CD4-positive, alpha-beta memory T cell (primary cell): ENCODE data around the gene PUM1. TPM values are rescaled to one million over a fixed set of nuclear protein-coding genes. Genes with fewer than 3 reads are reported as not detected.

Source experiments
- CTCF ChIA-PET: fragments of 350-600 bp; sonication (Branson Sonifier 250); formaldehyde crosslinking; loops from one replicate; lab custom pipeline; 2021; ENCODE audit warnings: inconsistent platforms; ENCODE audit not compliant: partially characterized antibody; lab: Charles Lee
- POLR2A ChIA-PET: fragments of 350-600 bp; sonication (Branson Sonifier 250); formaldehyde crosslinking; loops from one replicate; lab custom pipeline; 2021; ENCODE audit not compliant: partially characterized antibody; lab: Charles Lee
- DNase-seq, 5 donors: peaks; one replicate each; pipeline versions ENCODE4 v3.0.0 to v3.0.0-alpha.2; 2020 to 2022; ENCODE audit warnings: mixed read lengths in 1 of 5
- H3K27ac ChIP-seq: one replicate; pipeline ENCODE4 v1.7.0; 2013; ENCODE audit warnings: low read depth, low read length
- H3K27me3 ChIP-seq: 2 replicates; pipeline ENCODE4 v1.7.0; 2013; ENCODE audit warnings: mild to moderate bottlenecking, low read length, moderate library complexity; ENCODE audit not compliant: insufficient read depth
- H3K36me3 ChIP-seq: 2 replicates; pipeline ENCODE4 v1.7.0; 2013; ENCODE audit warnings: mild to moderate bottlenecking, low read length, moderate library complexity; ENCODE audit not compliant: insufficient read depth
- H3K4me1 ChIP-seq: 2 replicates; pipeline ENCODE4 v1.7.0; 2013; ENCODE audit warnings: mild to moderate bottlenecking, low read length, moderate library complexity; ENCODE audit not compliant: insufficient read depth
- H3K4me3 ChIP-seq, 2 donors: one replicate each; pipeline ENCODE4 v1.7.0; 2013; ENCODE audit warnings: low read length in 2 of 2, mild to moderate bottlenecking in 1 of 2
- H3K9me3 ChIP-seq, 2 donors: one replicate each; pipeline ENCODE4 v1.7.0; 2013; ENCODE audit warnings: low read length in 2 of 2, control low read depth in 1 of 2; ENCODE audit not compliant: control insufficient read depth in 1 of 2
- H3K27ac Mint-ChIP-seq, 7 donors: one replicate each; pipeline ENCODE4 v1.8.0; 2020 to 2021; ENCODE audit warnings: mixed read lengths in 7 of 7, mild to moderate bottlenecking in 6 of 7, inconsistent platforms in 3 of 7, moderate library complexity in 3 of 7
- H3K27me3 Mint-ChIP-seq, 2 donors: one replicate each; pipeline ENCODE4 v1.8.0; 2020 to 2021; ENCODE audit warnings: mixed read lengths in 2 of 2
- H3K36me3 Mint-ChIP-seq, 2 donors: one replicate each; pipeline ENCODE4 v1.8.0; 2020 to 2021; ENCODE audit warnings: mixed read lengths in 2 of 2, inconsistent platforms in 1 of 2, mild to moderate bottlenecking in 1 of 2
- H3K4me1 Mint-ChIP-seq, 4 donors: one replicate each; pipeline ENCODE4 v1.8.0; 2020 to 2021; ENCODE audit warnings: mixed read lengths in 4 of 4, mild to moderate bottlenecking in 1 of 4
- H3K4me3 Mint-ChIP-seq, 8 donors: one replicate each; pipeline ENCODE4 v1.8.0; 2020 to 2021; ENCODE audit warnings: mixed read lengths in 8 of 8, mild to moderate bottlenecking in 7 of 8, moderate library complexity in 6 of 8, inconsistent platforms in 3 of 8
- H3K9me3 Mint-ChIP-seq, 8 donors: one replicate each; pipeline ENCODE4 v1.8.0; 2020 to 2021; ENCODE audit warnings: mixed read lengths in 8 of 8, mild to moderate bottlenecking in 5 of 8, inconsistent platforms in 3 of 8, moderate library complexity in 1 of 8
- intact Hi-C: fragments of 100-400 bp; cut with micrococcal nuclease; formaldehyde crosslinking; loops from one replicate; pipeline ENCODE4 v1.15.1; 2023
- polyA plus RNA-seq, 2 donors: library from polyadenylated mRNA; unstranded; fragments of 300-500 nt; fragmentation: Illumina TruSeq; gene quantifications; one replicate each; pipeline ENCODE4 v1.2.3, GENCODE V29; 2021
- total RNA-seq, 2 experiments: library from RNA; stranded (reverse); gene quantifications; one replicate each; pipeline ENCODE4 v1.2.3, GENCODE V29; 2021

Gene PUM1
- total and polyA plus RNA-seq, 4 experiments from 2014 or later: 126 to 164 (median 138) TPM

- peaks cover 8 to 12% (median 10%) of the 10 kb centered on the region in 4 donors for H3K4me1 Mint-ChIP-seq
- peaks cover 46 to 77% of the 10 kb centered on the region in 2 donors for H3K36me3 Mint-ChIP-seq
- Histone ChIP-seq H3K36me3 (peaks cover 39% of the 10 kb centered on the region), H3K27me3 (no peaks in the 10 kb centered on the region), H3K9me3 (no peaks in the 10 kb centered on the region), H3K27ac (no peak overlapping the region), H3K4me3 (no peak overlapping the region), H3K4me1 (no peaks in the 10 kb centered on the region)
- CTCF ChIA-PET: no interaction called here
- POLR2A ChIA-PET: no interaction called here
- DNase-seq: no peak
- H3K4me3 Mint-ChIP-seq: no peak overlapping the region
- no peaks in the 10 kb centered on the region for H3K9me3 Mint-ChIP-seq
- peak overlapping the region in 3 of 7 donors; percentile 12 to 73 (median 70) for H3K27ac Mint-ChIP-seq
- intact Hi-C loops: no loop called here
- no peaks in the 10 kb centered on the region for H3K27me3 Mint-ChIP-seq
These were observed 95.6 kb downstream of the PUM1 start for GRCh38 chr1:30969903-30970302.

- Histone ChIP-seq H3K9me3 (no peaks in the 10 kb centered on the region), H3K27ac (no peak overlapping the region), H3K4me1 (no peaks in the 10 kb centered on the region), H3K27me3 (no peaks in the 10 kb centered on the region), H3K36me3 (peaks cover 51% of the 10 kb centered on the region), H3K4me3 (no peak overlapping the region)
- no peak for DNase-seq
- Mint-ChIP-seq H3K4me3 (no peak overlapping the region), H3K27me3 (no peaks in the 10 kb centered on the region), H3K9me3 (no peaks in the 10 kb centered on the region), H3K4me1 (peaks cover 7 to 10% (median 9%) of the 10 kb centered on the region in 4 donors), H3K27ac (peak overlapping the region in 1 of 7 donors; percentile 59), H3K36me3 (peaks cover 52 to 80% of the 10 kb centered on the region in 2 donors)
- ChIA-PET POLR2A (interaction anchor here (1.3 kb wide), 1 partner anchor 29 kb away, joined by 3 read pairs; no protein-coding TSS in a partner anchor), CTCF (no interaction called here)
- intact Hi-C loops: no loop called here
These were observed 97.1 kb downstream of the PUM1 start for GRCh38 chr1:30968220-30968971.

DNA sequence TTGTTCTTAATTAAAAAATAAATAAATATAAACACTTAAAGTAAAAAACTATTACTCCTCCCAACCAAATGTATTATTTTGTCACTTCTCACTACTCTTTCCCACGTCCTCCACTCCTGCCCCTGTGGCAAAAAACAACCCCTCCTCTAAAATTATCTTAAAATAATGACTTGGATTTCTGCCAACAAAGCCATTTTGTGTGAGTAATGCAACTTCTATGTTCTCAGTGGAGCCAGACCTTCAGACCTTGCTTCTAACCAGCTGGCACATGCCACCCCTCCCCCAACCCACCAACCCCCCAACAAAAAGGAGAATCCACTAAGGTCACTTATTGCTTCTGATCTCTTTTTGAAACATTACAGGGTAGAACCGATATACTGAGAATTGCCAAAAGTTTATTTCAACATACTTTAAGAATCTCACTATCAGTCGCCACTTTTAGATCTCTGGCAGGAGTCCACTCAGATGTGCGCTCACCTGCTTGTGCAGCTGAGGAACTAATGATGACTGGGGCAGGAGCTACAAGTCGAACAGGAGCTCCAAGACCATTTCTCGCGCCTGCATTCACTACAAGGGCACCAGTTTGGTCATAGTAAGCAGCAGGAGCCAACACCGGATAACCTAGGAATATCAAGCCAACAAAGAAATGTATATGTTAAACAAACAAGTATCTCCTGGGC, 98.7 kb downstream of the PUM1 start:
- ChIA-PET CTCF (no interaction called here), POLR2A (no interaction called here)
- H3K27ac ChIP-seq: no peak overlapping the region
- DNase-seq: no peak
- H3K9me3 ChIP-seq: no peaks in the 10 kb centered on the region
- Mint-ChIP-seq H3K4me1 (peaks cover 9 to 12% (median 12%) of the 10 kb centered on the region in 4 donors), H3K9me3 (no peaks in the 10 kb centered on the region), H3K27ac (peak overlapping the region in 3 of 7 donors; percentile 29 to 77 (median 50)), H3K36me3 (peaks cover 63 to 89% of the 10 kb centered on the region in 2 donors), H3K4me3 (no peak overlapping the region), H3K27me3 (no peaks in the 10 kb centered on the region)
- H3K27me3 ChIP-seq: no peaks in the 10 kb centered on the region
- intact Hi-C loops: no loop called here
- H3K4me1 ChIP-seq: no peaks in the 10 kb centered on the region
- H3K36me3 ChIP-seq: peaks cover 63% of the 10 kb centered on the region
- no peak overlapping the region for H3K4me3 ChIP-seq

GRCh38 chr1:30965924-30966599, 99.5 kb downstream of the PUM1 start:
- ChIA-PET POLR2A (no interaction called here), CTCF (no interaction called here)
- Mint-ChIP-seq H3K4me1 (peaks cover 1 to 15% (median 12%) of the 10 kb centered on the region in 4 donors), H3K4me3 (no peak overlapping the region), H3K27me3 (no peaks in the 10 kb centered on the region), H3K9me3 (no peaks in the 10 kb centered on the region), H3K36me3 (peaks cover 68 to 87% of the 10 kb centered on the region in 2 donors), H3K27ac (peak overlapping the region in 1 of 7 donors; percentile 53)
- Histone ChIP-seq H3K36me3 (peaks cover 64% of the 10 kb centered on the region), H3K27me3 (no peaks in the 10 kb centered on the region), H3K27ac (no peak overlapping the region), H3K9me3 (no peaks in the 10 kb centered on the region), H3K4me1 (no peaks in the 10 kb centered on the region), H3K4me3 (no peak overlapping the region)
- intact Hi-C loops: no loop called here
- DNase-seq: no peak

- Histone ChIP-seq H3K4me3 (no peak overlapping the region), H3K27me3 (no peaks in the 10 kb centered on the region), H3K4me1 (no peaks in the 10 kb centered on the region), H3K9me3 (no peaks in the 10 kb centered on the region), H3K27ac (no peak overlapping the region), H3K36me3 (peaks cover 72% of the 10 kb centered on the region)
- CTCF ChIA-PET: no interaction called here
- intact Hi-C loops: no loop called here
- Mint-ChIP-seq H3K27ac (peak overlapping the region in 3 of 7 donors; percentile 12 to 73 (median 19)), H3K9me3 (no peaks in the 10 kb centered on the region), H3K36me3 (peaks cover 72 to 85% of the 10 kb centered on the region in 2 donors), H3K4me3 (no peak overlapping the region), H3K27me3 (no peaks in the 10 kb centered on the region), H3K4me1 (peaks cover 0 to 17% (median 12%) of the 10 kb centered on the region in 4 donors)
- POLR2A ChIA-PET: no interaction called here
- no peak for DNase-seq
These were observed 100.8 kb downstream of the PUM1 start for GRCh38 chr1:30964706-30965105.

DNA sequence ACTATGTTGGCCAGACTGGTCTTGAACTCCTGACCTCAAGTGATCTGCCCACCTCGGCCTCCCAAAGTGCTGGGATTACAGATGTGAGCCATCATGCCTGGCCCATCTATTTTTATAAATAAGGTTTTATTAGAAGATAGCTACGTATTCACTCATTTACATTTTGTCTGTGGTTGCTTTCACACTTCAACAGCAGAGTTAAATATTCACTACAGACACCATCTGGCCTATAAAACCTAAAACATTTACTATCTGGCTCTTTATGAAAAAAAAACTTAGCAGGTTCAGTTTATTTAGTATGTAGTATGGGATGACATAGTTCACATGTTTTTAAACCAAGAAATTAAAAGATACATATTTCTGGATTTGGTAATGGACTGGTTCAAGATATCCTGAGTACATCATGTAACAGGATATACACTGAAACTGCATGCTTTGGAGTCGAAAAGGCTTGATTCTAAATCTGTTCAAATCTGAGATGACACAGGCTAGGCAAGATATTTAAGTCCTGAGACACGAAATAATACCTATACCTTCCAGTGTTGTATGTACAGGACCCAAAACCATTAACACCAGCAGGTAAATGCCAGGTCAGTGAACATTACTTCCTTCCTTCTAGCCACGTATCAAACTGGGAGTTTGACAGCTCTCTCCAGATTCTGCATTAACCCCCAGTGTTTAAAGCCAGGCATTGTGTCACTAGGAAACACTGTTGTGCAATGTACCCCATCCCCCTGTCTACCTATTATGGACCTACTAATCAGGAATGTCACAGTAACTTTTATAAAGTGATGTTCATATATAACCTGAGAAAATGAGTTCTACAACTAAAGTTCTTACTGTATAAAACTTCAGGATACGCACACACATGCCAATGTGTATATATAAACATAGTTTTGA, 102.7 kb downstream of the PUM1 start:
- POLR2A ChIA-PET: no interaction called here
- Histone ChIP-seq H3K4me1 (no peaks in the 10 kb centered on the region), H3K36me3 (peaks cover 62% of the 10 kb centered on the region), H3K27me3 (no peaks in the 10 kb centered on the region), H3K27ac (no peak overlapping the region), H3K9me3 (no peaks in the 10 kb centered on the region), H3K4me3 (no peak overlapping the region)
- no peak for DNase-seq
- intact Hi-C loops: no loop called here
- no peaks in the 10 kb centered on the region for H3K9me3 Mint-ChIP-seq
- no peaks in the 10 kb centered on the region for H3K27me3 Mint-ChIP-seq
- H3K27ac Mint-ChIP-seq: peak overlapping the region in 2 of 7 donors; percentile 33 to 39
- CTCF ChIA-PET: no interaction called here
- peaks cover 7 to 30% (median 20%) of the 10 kb centered on the region in 4 donors for H3K4me1 Mint-ChIP-seq
- H3K4me3 Mint-ChIP-seq: no peak overlapping the region
- H3K36me3 Mint-ChIP-seq: peaks cover 70 to 85% of the 10 kb centered on the region in 2 donors
